Measurements from ENCODE around the gene CRHR1.
"Not testable (repeated sequence)": the region's sequence is repeated elsewhere in the genome, so short reads cannot be mapped to it uniquely, and the experiment has no call there.

Gene CRHR1

DNA sequence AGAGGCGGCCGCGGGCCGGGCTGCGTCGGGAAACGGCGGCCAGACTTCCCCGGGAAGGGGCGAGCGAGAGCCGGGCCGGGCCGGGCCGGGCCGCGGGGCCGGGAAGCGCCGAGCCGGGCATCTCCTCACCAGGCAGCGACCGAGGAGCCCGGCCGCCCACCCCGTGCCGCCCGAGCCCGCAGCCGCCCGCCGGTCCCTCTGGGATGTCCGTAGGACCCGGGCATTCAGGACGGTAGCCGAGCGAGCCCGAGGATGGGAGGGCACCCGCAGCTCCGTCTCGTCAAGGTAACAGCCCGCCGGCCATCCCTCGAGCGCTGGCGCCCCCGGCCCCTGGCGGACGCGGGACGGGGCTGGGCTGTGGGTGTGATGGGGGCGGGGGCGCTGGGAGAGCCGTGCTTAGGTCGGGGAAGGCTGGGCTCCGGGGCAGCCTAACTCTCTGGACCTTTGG is at the start of gene CRHR1:
Gene CRHR1 (plus strand): TSS at position 28 of the 448 bp plus-strand sequence. CDS start 225 bp downstream, at position 253.
- peak; percentile 43 for DNase-seq

- DNase-seq: no peak
Measured at GRCh38 chr17:45734598-45734997, 49.5 kb upstream of the CRHR1 start.

DNA sequence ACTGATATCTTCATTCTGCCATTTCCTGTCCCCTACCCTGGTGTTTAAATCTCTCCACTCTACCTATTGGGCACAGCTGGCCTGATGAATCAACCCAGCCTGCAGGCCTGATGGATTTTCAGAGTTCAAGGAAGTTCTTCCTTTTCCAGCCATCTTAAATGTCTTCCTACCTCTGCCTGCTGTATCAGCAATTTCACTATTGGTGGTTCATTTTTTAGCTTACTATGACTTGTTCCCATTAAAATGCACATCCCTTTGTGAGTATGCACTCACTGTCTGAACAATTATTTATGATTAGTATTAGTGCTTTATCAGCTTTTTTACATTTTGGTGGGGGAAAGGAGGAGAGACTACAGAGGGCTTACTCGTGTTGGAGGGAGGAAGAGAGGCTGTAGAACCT is 48.6 kb upstream of the CRHR1 start:
- DNase-seq: no peak

- no peak for DNase-seq
Measured at GRCh38 chr17:45739786-45740185, 44.3 kb upstream of the CRHR1 start.

- DNase-seq: peak; percentile 35
Measured at GRCh38 chr17:45740553-45741330, 43.4 kb upstream of the CRHR1 start.

DNA sequence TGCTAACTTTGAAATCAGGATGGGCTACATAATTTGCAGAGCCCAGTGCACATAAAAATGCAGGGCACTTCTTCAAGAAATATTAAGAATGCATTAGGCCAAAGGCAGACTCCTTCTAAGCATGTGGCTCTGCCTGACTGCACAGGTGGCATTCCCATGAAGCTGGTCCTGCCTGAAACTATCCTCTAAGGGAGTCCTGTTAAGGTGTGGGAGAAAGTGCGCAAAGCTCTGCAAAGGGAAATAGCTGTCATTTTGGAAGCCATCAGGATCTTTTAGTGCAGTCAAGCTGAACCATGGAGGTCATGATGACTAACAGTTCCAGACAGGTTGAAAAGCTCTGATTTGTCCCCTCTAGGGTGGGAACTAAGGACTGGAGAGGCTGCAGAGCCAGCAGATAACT is 41.9 kb upstream of the CRHR1 start:
- no peak for DNase-seq

DNA sequence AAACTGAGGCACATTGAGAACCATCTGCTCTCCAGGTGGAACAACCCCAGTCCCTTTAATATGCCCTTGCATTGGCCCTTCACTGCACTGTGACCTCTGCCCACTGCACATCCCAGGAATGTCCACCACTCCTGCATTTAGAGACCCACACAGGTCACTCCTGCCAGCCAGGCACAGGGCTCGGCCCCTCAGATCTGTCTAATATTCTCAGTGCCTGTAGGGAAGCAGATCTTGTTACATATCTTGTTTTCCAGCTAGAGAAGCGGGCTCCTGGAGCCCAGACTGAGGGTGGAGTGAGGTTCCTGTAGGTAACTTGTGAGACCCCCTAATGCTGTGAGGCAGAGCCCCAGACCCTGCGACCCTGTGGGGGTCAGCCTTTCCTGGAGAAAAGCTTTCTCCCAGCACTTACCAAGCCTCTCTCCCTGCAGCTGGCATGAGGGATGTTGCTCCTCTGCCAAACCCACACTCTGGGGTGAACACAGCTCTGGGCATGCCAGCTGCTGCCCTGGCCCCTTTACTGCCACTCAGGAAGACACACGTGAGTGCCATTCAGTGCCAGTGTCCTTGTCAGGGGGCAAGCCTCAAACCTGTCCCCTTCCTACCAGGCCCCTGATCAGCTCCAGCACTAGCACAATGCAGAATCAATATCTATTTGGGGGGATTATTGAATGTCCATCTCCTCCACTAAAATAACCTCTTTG is 40.3 kb upstream of the CRHR1 start:
- DNase-seq: no peak

DNA sequence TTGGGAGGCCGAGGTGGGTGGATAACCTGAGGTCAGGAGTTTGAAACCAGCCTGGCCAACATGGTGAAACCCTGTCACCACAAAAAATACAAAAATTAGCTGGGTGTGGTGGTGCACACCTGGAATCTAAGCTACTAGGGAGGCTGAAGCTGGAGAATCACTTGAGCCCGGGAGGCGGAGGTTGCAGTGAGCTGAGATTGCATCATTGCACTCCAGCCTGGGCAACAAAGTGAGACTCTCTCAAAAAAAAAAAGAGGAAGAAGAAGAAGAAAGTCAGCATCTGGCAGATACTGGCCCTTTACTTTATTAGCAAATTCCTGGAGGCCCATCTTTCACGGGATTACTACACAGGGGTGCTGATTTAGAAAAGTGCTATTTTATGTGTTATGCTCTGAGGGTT is 39.3 kb upstream of the CRHR1 start:
- not testable (repeated sequence) for DNase-seq

GRCh38 chr17:45745601-45746494 is 38.3 kb upstream of the CRHR1 start:
- no peak for DNase-seq

DNA sequence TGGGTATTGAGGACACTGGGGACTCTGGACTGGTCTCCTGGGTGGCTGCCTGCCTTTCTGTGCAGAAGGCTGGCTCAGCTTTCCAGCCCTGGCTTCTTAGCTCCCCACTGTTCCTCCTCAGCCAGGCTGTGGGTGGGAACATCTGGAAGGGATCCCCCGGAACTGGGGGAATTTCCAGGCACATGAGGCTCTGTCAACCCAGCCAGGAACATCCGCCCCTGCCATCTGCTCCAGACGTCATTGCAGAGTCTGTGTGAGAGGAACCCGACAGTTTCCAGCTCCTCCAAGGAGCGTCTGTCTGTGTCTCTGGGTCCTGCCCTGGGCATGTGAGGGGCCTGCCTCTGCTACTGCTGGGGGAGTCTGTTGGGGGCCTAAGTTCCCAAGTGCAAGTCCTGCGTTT is 36.2 kb upstream of the CRHR1 start:
- no peak for DNase-seq

- DNase-seq: no peak
Measured at GRCh38 chr17:45748731-45749310, 35.3 kb upstream of the CRHR1 start.

DNA sequence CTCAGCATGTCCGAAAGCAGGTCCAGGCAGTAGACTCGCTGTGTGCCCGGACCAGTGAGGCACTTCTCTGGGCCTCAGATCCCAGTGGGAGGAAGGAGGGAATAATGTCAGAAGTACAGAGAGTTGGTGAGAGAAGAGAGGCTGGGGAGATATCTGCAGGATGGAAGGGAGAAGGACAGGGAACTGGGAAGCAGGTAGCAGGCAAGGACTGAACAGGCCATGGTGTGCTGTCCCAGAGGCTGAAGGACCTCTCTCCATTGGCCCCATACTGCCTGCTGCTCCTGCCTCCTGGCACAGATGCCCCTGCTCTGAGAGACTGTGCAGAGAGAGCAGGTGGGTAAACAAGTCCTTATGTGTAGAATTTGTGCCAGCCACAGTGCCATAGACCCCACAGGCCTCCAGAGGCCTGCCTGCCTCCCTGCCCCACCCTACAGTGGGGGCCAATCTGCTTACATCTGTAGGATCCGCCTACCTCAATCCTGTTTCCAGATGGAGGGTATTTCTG is 34.2 kb upstream of the CRHR1 start:
- no peak for DNase-seq

- DNase-seq: no peak
Measured at GRCh38 chr17:45750779-45751440, 33.2 kb upstream of the CRHR1 start.

- no peak for DNase-seq
Measured at GRCh38 chr17:45751466-45751865, 32.7 kb upstream of the CRHR1 start.

GRCh38 chr17:45752246-45752645 is 31.9 kb upstream of the CRHR1 start:
- no peak for DNase-seq

GRCh38 chr17:45753645-45754225 is 30.4 kb upstream of the CRHR1 start:
- no peak for DNase-seq

DNA sequence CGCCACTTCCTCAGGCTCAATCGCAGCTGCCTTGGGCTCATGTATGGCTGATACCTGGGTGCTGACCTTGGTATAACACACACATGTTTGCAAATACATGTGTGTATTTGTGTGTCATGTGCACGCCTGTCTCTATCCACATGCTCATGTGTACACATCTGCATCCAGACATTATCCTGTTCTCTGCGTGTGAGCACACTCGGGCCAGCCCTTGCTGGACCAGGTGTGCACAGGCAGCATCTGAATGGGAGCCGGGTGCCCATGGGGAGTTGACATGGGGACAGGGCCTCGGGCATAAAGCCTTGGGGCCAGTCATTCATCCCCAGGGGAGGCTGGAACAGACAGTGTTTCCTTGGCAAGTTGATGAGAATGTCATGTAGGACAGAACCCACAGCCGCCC is 29.1 kb upstream of the CRHR1 start:
- no peak for DNase-seq

- DNase-seq: no peak
Measured at GRCh38 chr17:45756266-45756991, 27.7 kb upstream of the CRHR1 start.

DNA sequence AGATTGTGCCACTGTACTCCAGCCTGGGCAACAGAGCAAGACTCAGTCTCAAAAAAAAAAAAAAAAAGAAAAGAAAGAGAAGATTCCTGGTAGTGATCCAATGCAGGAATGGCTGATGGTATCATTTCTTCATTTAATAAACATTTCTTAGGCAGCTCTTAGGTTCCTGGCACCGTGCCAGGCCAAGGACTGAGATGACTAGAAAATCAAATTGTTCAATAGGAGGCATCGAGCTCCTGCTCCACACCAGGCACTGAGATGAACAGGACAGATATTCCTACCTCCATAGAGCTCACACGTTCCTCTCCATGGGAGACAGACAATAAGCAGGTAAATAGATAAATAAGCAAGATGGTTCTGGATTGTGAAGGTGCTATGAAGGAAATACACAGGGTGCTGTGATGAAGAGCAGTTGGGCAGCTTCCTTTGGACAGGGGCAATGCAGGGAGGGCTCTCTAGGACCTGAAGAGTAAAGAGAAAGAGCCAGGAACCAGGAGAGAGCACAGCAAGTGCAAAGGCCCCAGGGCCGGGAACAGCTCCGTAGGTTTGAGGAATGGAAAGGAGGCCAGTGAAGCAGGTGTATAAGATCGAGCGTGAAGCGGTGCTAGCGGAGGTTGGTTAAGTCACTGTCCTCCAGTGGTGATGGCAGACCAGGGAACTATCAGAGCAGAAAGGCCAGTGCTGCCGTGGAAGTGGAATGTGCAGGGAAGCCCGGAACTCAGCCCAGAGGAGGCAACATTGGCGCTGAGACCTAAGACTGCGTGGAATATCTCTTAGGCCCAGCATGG is 26.5 kb upstream of the CRHR1 start:
- no peak for DNase-seq

DNA sequence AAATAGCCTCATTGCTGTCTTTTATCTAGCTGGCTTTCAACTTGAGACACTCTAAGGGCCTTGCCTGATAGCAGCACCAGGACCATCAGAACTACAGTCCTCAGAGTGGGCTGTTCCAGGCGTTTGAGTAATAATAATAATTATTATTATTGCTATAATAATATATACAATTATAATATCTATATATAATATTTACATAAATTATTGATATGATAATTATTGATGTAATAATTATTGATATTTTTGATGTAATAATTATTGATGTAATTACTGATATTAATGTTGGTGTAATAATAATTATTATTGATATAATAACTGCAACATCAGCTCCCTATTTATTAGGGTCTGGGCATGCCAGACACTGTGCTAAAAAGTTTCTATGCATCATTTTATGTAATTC is 25.6 kb upstream of the CRHR1 start:
- DNase-seq: no peak

Measured in 8988T (cell line).